ENCODE data around the gene LDAF1.
"Not testable (repeated sequence)": the region's sequence is repeated elsewhere in the genome, so short reads cannot be mapped to it uniquely, and the experiment has no call there.

Gene LDAF1

GRCh38 chr16:21158208-21159110 lies at the start of gene LDAF1:
Gene LDAF1 (plus strand): TSS chr16:21158674. CDS start chr16:21161183, 2,509 bp downstream.
- peak; percentile 49 to 77 (median 66) for DNase-seq (ENCODE audit: low read depth in 4 of 4, low spot score in 1 of 4)

- DNase-seq (ENCODE audit: low read depth in 4 of 4, low spot score in 1 of 4), result not testable (repeated sequence)
Observed at GRCh38 chr16:21115551-21115950, 42.9 kb upstream of the LDAF1 start.

- no peak for DNase-seq (ENCODE audit: low read depth in 4 of 4, low spot score in 1 of 4)
Observed at GRCh38 chr16:21116148-21116693, 42.3 kb upstream of the LDAF1 start.

GRCh38 chr16:21117567-21117966 lies 40.9 kb upstream of the LDAF1 start:
- no peak for DNase-seq (ENCODE audit: low read depth in 4 of 4, low spot score in 1 of 4)

- DNase-seq (ENCODE audit: low read depth in 4 of 4, low spot score in 1 of 4), result no peak
Observed at GRCh38 chr16:21120976-21121520, 37.4 kb upstream of the LDAF1 start.

- DNase-seq (ENCODE audit: low read depth in 4 of 4, low spot score in 1 of 4), result no peak
Observed at GRCh38 chr16:21125191-21125590, 33.3 kb upstream of the LDAF1 start.

GRCh38 chr16:21126518-21126917 lies 32.0 kb upstream of the LDAF1 start:
- no peak for DNase-seq (ENCODE audit: low read depth in 4 of 4, low spot score in 1 of 4)

- no peak for DNase-seq (ENCODE audit: low read depth in 4 of 4, low spot score in 1 of 4)
Observed at GRCh38 chr16:21128991-21129390, 29.5 kb upstream of the LDAF1 start.

GRCh38 chr16:21130811-21131210 lies 27.7 kb upstream of the LDAF1 start:
- no peak for DNase-seq (ENCODE audit: low read depth in 4 of 4, low spot score in 1 of 4)

GRCh38 chr16:21134053-21134452 lies 24.4 kb upstream of the LDAF1 start:
- DNase-seq (ENCODE audit: low read depth in 4 of 4, low spot score in 1 of 4), result no peak

GRCh38 chr16:21145738-21146137 lies 12.7 kb upstream of the LDAF1 start:
- DNase-seq (ENCODE audit: low read depth in 4 of 4, low spot score in 1 of 4), result no peak

- no peak for DNase-seq (ENCODE audit: low read depth in 4 of 4, low spot score in 1 of 4)
Observed at GRCh38 chr16:21150375-21151001, 8.0 kb upstream of the LDAF1 start, which contains the start of gene DNAH3. Gene DNAH3 (minus strand): TSS chr16:21150846. CDS start chr16:21150319, 527 bp downstream.

- not testable (repeated sequence) for DNase-seq (ENCODE audit: low read depth in 4 of 4, low spot score in 1 of 4)
Observed at GRCh38 chr16:21152160-21153030, 6.1 kb upstream of the LDAF1 start.

GRCh38 chr16:21153124-21153729 lies 5.2 kb upstream of the LDAF1 start:
- DNase-seq (ENCODE audit: low read depth in 4 of 4, low spot score in 1 of 4), result not testable (repeated sequence)

- DNase-seq (ENCODE audit: low read depth in 4 of 4, low spot score in 1 of 4), result not testable (repeated sequence)
Observed at GRCh38 chr16:21156011-21156410, 2.5 kb upstream of the LDAF1 start.

- no peak for DNase-seq (ENCODE audit: low read depth in 4 of 4, low spot score in 1 of 4)
Observed at GRCh38 chr16:21156767-21157467, 1.6 kb upstream of the LDAF1 start.

- DNase-seq (ENCODE audit: low read depth in 4 of 4, low spot score in 1 of 4), result no peak
Observed at GRCh38 chr16:21157632-21158031, 842 bp upstream of the LDAF1 start.

- DNase-seq (ENCODE audit: low read depth in 4 of 4, low spot score in 1 of 4), result no peak
Observed at GRCh38 chr16:21159281-21159951, 942 bp downstream of the LDAF1 start.

- no peak for DNase-seq (ENCODE audit: low read depth in 4 of 4, low spot score in 1 of 4)
Observed at GRCh38 chr16:21160276-21160675, 1.8 kb downstream of the LDAF1 start.
